ENCODE results near the gene GHITM. TPM values are rescaled to one million over a fixed set of nuclear protein-coding genes. Genes with fewer than 3 reads are reported as not detected.

Gene GHITM
- total and polyA plus RNA-seq, 2 experiments from 2014 or later: 97.1 to 105 TPM

DNA sequence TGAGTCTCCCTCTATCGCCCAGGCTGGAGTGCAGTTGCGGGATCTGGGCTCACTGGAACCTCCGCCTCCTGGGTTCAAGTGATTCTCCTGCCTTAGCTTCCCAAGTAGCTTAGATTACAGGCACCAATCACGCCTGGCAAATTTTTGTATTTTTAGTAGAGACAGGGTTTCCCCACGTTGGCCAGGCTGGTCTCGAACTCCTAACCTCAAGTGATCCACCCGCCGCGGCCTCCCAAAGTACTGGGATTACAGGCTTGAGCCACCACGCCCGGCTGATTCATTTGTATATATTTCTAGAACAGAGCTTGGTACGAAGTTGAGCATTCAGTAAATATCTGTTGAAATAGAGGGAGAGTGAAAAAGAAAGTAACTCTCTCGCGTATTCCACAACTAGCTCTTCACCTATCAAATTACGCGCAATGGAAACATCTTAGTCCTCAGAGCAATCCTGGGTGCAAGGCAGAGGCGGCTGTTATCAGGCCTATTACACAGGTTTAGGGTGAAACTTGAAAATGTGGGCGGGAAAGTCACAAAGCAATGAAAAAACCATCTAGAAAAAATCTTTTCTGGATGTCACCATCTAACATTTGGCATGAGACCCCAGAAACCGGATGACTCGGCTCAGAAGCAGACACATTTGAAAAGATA, 707 bp upstream of the GHITM start (continued):
- TF ChIP-seq, protein P1, sequence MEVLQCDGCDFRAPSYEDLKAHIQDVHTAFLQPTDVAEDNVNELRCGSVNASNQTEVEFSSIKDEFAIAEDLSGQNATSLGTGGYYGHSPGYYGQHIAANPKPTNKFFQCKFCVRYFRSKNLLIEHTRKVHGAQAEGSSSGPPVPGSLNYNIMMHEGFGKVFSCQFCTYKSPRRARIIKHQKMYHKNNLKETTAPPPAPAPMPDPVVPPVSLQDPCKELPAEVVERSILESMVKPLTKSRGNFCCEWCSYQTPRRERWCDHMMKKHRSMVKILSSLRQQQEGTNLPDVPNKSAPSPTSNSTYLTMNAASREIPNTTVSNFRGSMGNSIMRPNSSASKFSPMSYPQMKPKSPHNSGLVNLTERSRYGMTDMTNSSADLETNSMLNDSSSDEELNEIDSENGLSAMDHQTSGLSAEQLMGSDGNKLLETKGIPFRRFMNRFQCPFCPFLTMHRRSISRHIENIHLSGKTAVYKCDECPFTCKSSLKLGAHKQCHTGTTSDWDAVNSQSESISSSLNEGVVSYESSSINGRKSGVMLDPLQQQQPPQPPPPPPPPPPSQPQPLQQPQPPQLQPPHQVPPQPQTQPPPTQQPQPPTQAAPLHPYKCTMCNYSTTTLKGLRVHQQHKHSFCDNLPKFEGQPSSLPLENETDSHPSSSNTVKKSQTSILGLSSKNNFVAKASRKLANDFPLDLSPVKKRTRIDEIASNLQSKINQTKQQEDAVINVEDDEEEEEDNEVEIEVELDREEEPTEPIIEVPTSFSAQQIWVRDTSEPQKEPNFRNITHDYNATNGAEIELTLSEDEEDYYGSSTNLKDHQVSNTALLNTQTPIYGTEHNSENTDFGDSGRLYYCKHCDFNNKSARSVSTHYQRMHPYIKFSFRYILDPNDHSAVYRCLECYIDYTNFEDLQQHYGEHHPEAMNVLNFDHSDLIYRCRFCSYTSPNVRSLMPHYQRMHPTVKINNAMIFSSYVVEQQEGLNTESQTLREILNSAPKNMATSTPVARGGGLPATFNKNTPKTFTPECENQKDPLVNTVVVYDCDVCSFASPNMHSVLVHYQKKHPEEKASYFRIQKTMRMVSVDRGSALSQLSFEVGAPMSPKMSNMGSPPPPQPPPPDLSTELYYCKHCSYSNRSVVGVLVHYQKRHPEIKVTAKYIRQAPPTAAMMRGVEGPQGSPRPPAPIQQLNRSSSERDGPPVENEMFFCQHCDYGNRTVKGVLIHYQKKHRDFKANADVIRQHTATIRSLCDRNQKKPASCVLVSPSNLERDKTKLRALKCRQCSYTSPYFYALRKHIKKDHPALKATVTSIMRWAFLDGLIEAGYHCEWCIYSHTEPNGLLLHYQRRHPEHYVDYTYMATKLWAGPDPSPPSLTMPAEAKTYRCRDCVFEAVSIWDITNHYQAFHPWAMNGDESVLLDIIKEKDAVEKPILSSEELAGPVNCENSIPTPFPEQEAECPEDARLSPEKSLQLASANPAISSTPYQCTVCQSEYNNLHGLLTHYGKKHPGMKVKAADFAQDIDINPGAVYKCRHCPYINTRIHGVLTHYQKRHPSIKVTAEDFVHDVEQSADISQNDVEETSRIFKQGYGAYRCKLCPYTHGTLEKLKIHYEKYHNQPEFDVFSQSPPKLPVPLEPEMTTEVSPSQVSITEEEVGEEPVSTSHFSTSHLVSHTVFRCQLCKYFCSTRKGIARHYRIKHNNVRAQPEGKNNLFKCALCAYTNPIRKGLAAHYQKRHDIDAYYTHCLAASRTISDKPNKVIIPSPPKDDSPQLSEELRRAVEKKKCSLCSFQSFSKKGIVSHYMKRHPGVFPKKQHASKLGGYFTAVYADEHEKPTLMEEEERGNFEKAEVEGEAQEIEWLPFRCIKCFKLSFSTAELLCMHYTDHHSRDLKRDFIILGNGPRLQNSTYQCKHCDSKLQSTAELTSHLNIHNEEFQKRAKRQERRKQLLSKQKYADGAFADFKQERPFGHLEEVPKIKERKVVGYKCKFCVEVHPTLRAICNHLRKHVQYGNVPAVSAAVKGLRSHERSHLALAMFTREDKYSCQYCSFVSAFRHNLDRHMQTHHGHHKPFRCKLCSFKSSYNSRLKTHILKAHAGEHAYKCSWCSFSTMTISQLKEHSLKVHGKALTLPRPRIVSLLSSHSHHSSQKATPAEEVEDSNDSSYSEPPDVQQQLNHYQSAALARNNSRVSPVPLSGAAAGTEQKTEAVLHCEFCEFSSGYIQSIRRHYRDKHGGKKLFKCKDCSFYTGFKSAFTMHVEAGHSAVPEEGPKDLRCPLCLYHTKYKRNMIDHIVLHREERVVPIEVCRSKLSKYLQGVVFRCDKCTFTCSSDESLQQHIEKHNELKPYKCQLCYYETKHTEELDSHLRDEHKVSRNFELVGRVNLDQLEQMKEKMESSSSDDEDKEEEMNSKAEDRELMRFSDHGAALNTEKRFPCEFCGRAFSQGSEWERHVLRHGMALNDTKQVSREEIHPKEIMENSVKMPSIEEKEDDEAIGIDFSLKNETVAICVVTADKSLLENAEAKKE (CRISPR knock-in tag; IDR thresholded peaks at IDR 0.05): no peak
- TF ChIP-seq POLR2AphosphoS5 (IDR thresholded peaks at IDR 0.05; ENCODE audit: low read depth): no peak

DNA sequence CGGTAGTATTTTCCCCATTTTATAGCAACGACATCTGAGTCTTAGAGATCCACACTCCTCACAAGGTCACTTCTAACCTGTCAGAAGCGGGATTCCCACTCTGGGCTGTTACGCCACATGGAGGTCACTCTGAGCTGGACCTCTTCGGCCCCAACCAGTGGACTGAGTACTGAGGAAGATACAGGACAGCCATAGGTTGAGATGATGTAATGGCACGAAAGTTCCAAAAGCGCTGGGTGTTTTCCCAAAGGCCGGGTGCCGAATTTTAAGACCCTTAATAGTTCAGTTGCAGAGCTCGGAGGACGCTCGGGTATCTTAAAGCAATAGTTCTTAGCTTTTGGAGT, 699 bp downstream of the GHITM start:
- peak overlapping the region; percentile 76 for H3K27ac ChIP-seq (ENCODE audit: low read depth)
- no peaks in the 10 kb centered on the region for H3K27me3 ChIP-seq (ENCODE audit: insufficient read depth)
- no peak for DNase-seq (ENCODE audit: low spot score)
- H4K20me1 ChIP-seq (replicated peaks; ENCODE audit: insufficient read depth): no peaks in the 10 kb centered on the region
- peak; percentile 14 for ATAC-seq
- Mint-ChIP-seq H3K36me3 (ENCODE audit: low read depth) (peaks cover 27% of the 10 kb centered on the region), H3K4me1 (peaks cover 19% of the 10 kb centered on the region; the same call in 2 of the 3 replicates), H3K27me3 (ENCODE audit: insufficient read depth, low read depth, poor library complexity) (peaks cover 7% of the 10 kb centered on the region), H3K9me3 (no peaks in the 10 kb centered on the region), H3K4me3 (peak overlapping the region; percentile 99), H3K27ac (peak overlapping the region; percentile 99)
- TF ChIP-seq ZNF114 (CRISPR knock-in tag; IDR thresholded peaks at IDR 0.05) (no peak), ZNF331 (CRISPR knock-in tag; IDR thresholded peaks at IDR 0.05; ENCODE audit: low read depth) (no peak), EZH2phosphoT487 (IDR thresholded peaks at IDR 0.05; ENCODE audit: unreplicated experiment) (no peak)
- TF ChIP-seq, protein P2, sequence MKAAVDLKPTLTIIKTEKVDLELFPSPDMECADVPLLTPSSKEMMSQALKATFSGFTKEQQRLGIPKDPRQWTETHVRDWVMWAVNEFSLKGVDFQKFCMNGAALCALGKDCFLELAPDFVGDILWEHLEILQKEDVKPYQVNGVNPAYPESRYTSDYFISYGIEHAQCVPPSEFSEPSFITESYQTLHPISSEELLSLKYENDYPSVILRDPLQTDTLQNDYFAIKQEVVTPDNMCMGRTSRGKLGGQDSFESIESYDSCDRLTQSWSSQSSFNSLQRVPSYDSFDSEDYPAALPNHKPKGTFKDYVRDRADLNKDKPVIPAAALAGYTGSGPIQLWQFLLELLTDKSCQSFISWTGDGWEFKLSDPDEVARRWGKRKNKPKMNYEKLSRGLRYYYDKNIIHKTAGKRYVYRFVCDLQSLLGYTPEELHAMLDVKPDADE (IDR thresholded peaks at IDR 0.05): no peak
- TF ChIP-seq, protein P3, sequence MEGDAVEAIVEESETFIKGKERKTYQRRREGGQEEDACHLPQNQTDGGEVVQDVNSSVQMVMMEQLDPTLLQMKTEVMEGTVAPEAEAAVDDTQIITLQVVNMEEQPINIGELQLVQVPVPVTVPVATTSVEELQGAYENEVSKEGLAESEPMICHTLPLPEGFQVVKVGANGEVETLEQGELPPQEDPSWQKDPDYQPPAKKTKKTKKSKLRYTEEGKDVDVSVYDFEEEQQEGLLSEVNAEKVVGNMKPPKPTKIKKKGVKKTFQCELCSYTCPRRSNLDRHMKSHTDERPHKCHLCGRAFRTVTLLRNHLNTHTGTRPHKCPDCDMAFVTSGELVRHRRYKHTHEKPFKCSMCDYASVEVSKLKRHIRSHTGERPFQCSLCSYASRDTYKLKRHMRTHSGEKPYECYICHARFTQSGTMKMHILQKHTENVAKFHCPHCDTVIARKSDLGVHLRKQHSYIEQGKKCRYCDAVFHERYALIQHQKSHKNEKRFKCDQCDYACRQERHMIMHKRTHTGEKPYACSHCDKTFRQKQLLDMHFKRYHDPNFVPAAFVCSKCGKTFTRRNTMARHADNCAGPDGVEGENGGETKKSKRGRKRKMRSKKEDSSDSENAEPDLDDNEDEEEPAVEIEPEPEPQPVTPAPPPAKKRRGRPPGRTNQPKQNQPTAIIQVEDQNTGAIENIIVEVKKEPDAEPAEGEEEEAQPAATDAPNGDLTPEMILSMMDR (conservative IDR thresholded peaks at IDR 0.05; ENCODE audit: low read depth in 2 of 2): no peak
- peak overlapping the region; percentile 94 for H3K4me2 ChIP-seq
- no peaks in the 10 kb centered on the region for H3F3A ChIP-seq (replicated peaks; ENCODE audit: low read depth)
- H3K79me2 ChIP-seq (replicated peaks; ENCODE audit: insufficient read depth): peaks cover 24% of the 10 kb centered on the region
- peaks cover 15% of the 10 kb centered on the region for H3K36me3 ChIP-seq (ENCODE audit: insufficient read depth)
- H3K9me2 ChIP-seq (ENCODE audit: insufficient read depth): no peaks in the 10 kb centered on the region
- no peak overlapping the region for H2AFZ ChIP-seq
- peak overlapping the region; percentile 89 for H3K4me3 ChIP-seq
- H3K4me1 ChIP-seq (ENCODE audit: insufficient read depth): peaks cover 5% of the 10 kb centered on the region
